Mesothelial cell of epicardium (in vitro differentiated cells): ENCODE data around the gene RAD9A. TPM values are rescaled to one million over a fixed set of nuclear protein-coding genes. Genes with fewer than 3 reads are reported as not detected.
A peak's percentile ranks its signal among the peaks of the same experiment; 100 is the strongest.

ENCODE experiments used
- DNase-seq, 2 experiments: peaks; one replicate each; pipeline ENCODE4 v3.0.0; 2021; ENCODE audit warnings: low spot score in 2 of 2; ENCODE audit not compliant: unreplicated experiment in 2 of 2
- H3K27ac Mint-ChIP-seq: 2 replicates; pipeline ENCODE4 v1.8.0; 2021; ENCODE audit warnings: mixed read lengths
- H3K27me3 Mint-ChIP-seq: 2 replicates; pipeline ENCODE4 v1.8.0; 2021; ENCODE audit warnings: low read depth, mixed read lengths
- H3K36me3 Mint-ChIP-seq: 2 replicates; pipeline ENCODE4 v1.8.0; 2021; ENCODE audit warnings: mixed read lengths
- H3K4me1 Mint-ChIP-seq: 2 replicates; pipeline ENCODE4 v1.8.0; 2021; ENCODE audit warnings: mixed read lengths
- H3K4me3 Mint-ChIP-seq: 2 replicates; pipeline ENCODE4 v1.8.0; 2021; ENCODE audit warnings: mild to moderate bottlenecking, moderate library complexity, mixed read lengths
- H3K9me3 Mint-ChIP-seq: 2 replicates; pipeline ENCODE4 v1.8.0; 2021; ENCODE audit warnings: mixed read lengths
- total RNA-seq: library from RNA; stranded (reverse); gene quantifications from 3 replicates; pipeline ENCODE4 v1.2.1, GENCODE V29; 2021
- TF ChIP-seq, protein P1 (sequence below): fragments of 200-600 bp; sonication (generic); IDR thresholded peaks from one replicate; pipeline ENCODE4 v1.5.0; 2021; ENCODE audit warnings: antibody characterized with exemption; ENCODE audit not compliant: unreplicated experiment

The RAD9A gene
- total RNA-seq, 1 donor from 2014 or later: 44.7 TPM

- Mint-ChIP-seq H3K36me3 (no peaks in the 10 kb centered on the region), H3K27me3 (peaks cover 7% of the 10 kb centered on the region), H3K4me3 (peak within 1 kb of the TSS; percentile 83), H3K9me3 (no peaks in the 10 kb centered on the region), H3K27ac (peak within 1 kb of the TSS; percentile 94), H3K4me1 (peaks cover 56% of the 10 kb centered on the region)
- TF ChIP-seq, protein P1, sequence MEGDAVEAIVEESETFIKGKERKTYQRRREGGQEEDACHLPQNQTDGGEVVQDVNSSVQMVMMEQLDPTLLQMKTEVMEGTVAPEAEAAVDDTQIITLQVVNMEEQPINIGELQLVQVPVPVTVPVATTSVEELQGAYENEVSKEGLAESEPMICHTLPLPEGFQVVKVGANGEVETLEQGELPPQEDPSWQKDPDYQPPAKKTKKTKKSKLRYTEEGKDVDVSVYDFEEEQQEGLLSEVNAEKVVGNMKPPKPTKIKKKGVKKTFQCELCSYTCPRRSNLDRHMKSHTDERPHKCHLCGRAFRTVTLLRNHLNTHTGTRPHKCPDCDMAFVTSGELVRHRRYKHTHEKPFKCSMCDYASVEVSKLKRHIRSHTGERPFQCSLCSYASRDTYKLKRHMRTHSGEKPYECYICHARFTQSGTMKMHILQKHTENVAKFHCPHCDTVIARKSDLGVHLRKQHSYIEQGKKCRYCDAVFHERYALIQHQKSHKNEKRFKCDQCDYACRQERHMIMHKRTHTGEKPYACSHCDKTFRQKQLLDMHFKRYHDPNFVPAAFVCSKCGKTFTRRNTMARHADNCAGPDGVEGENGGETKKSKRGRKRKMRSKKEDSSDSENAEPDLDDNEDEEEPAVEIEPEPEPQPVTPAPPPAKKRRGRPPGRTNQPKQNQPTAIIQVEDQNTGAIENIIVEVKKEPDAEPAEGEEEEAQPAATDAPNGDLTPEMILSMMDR: no peak
- DNase-seq: peak in 1 of 2 experiments; percentile 68
Observed at GRCh38 chr11:67372993-67373647, 18.7 kb upstream of the RAD9A start, which contains the start of gene CLCF1. CLCF1 (minus strand) TSS chr11:67373598; CDS start chr11:67373539, 59 bp downstream.

- Mint-ChIP-seq H3K4me3 (peak overlapping the region; percentile 83), H3K36me3 (no peaks in the 10 kb centered on the region), H3K27ac (peak overlapping the region; percentile 94), H3K4me1 (peaks cover 57% of the 10 kb centered on the region), H3K27me3 (peaks cover 7% of the 10 kb centered on the region), H3K9me3 (no peaks in the 10 kb centered on the region)
- peak in 1 of 2 experiments; percentile 61 for DNase-seq
- TF ChIP-seq, protein P1: peak; percentile 45
Observed at GRCh38 chr11:67373648-67374570, 17.9 kb upstream of the RAD9A start.

- DNase-seq: no peak
- TF ChIP-seq, protein P1: no peak
Observed at GRCh38 chr11:67374571-67375281, 17.1 kb upstream of the RAD9A start.

DNA sequence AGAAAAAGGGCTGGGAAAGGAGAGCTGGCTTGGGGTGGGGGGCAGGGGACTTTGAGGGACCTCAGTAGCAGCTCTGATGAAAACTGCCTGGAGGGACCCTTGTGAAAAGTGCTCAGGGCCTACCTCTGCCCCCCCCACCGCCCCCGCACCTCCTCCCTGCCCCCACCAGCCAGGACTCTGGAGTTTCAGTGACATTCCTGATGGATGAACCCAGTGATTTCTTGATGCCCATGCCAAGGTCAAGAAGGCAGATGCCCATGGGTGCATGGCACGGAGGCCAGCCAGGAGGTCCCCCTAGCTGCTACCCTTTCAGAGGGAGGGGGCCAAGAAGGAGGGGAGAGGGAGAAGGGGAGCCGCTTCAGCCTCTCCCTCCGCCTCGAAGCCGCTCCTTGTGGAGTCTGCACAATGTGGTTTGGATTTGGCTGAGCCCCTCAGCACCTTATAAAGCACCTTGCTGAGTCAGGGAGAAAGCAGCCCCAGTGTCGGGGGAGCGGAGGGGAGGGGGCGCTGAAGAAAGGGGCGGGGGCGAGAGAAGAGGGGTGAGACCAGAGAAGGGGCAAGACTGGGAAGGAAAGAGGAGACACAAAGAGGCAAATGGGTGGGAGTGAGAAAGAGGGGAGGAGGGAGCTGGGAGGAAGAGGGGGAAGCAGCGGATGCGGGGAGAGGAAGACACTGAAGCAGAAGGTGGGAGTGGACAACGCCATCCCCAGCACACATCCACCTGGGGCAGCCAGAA, 16.3 kb upstream of the RAD9A start:
- DNase-seq: no peak
- Mint-ChIP-seq H3K9me3 (no peaks in the 10 kb centered on the region), H3K36me3 (no peaks in the 10 kb centered on the region), H3K4me3 (peak overlapping the region; percentile 39), H3K4me1 (peaks cover 52% of the 10 kb centered on the region), H3K27me3 (peaks cover 7% of the 10 kb centered on the region), H3K27ac (peak overlapping the region; percentile 81)
- TF ChIP-seq, protein P1: no peak

More at GRCh38 chr11:67374571-67375281, 17.1 kb upstream of the RAD9A start:
- H3K27ac Mint-ChIP-seq: peak overlapping the region; percentile 94
- H3K4me3 Mint-ChIP-seq: peak overlapping the region; percentile 83
- H3K4me1 Mint-ChIP-seq: peaks cover 58% of the 10 kb centered on the region
- H3K36me3 Mint-ChIP-seq: no peaks in the 10 kb centered on the region
- H3K9me3 Mint-ChIP-seq: no peaks in the 10 kb centered on the region
- peaks cover 7% of the 10 kb centered on the region for H3K27me3 Mint-ChIP-seq
